Right renal cortex interstitium (tissue), 3 donors: ENCODE data around the gene U2AF1. TPM values are rescaled to one million over a fixed set of nuclear protein-coding genes. Genes with fewer than 3 reads are reported as not detected.
"Not testable (repeated sequence)": the region's sequence is repeated elsewhere in the genome, so short reads cannot be mapped to it uniquely, and the experiment has no call there.

ENCODE experiments used
- DNase-seq, 3 donors: peaks; one replicate each; pipeline ENCODE4 v3.0.0-alpha.2; 2013; ENCODE audit warnings: low read depth in 3 of 3, low spot score in 2 of 3
- polyA plus RNA-seq, 3 donors: library from polyadenylated mRNA; unstranded; fragments of 120-200 nt; gene quantifications; one replicate each; pipeline ENCODE4 v1.2.1, GENCODE V29; 2013; ENCODE audit not compliant: insufficient read length in 3 of 3

Gene U2AF1
- polyA plus RNA-seq, 3 donors = 21.3 to 27.5 (median 23.0) TPM

GRCh38 chr21:43082587-43083300 lies 24.6 kb downstream of the U2AF1 start:
- DNase-seq = not testable (repeated sequence)

- DNase-seq = not testable (repeated sequence)
Observed at GRCh38 chr21:43076643-43077042, 30.7 kb downstream of the U2AF1 start.

GRCh38 chr21:43076023-43076637 lies 31.2 kb downstream of the U2AF1 start:
- not testable (repeated sequence) for DNase-seq

DNA sequence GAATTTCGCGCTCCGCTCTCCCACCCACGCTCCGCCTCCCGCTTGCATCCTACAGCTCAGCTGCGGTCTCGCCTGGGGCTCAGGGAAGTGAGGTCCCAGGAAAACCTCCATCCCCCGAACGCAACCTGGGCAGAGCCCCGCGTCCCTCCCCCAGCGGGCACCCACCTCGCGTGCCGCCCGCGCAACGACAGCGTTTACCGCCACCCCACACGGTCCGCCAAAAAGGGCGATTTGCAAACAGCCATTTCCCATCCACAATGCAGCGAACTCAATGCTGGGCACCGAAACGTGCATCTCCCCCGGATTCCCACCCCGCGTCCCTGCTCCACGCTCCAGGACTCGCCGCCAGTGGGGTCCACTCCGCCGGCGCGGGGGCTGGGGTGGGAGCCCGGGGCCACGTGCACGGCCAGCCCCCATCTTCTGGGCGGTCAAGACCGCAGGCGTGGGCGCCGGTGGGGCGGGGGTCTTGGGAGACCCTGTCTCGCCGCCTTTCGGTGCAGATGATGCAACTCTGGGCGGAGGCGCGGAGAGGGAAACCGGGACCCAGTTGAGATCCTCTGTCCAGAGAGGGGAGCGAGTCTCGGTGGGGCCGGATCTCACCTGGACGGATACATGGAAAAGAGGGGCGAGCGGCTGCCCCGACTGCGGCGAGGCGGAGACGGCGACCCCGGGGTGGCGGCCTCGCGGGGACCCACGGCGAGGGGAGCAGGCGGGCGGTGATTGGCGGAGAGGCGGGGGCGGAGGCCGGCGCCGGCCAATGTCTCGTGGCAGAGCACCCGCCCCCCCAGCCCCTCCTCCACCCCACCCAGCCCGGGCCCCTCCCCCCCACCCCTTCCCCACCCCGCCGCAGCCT lies 32.0 kb downstream of the U2AF1 start, which contains the start of gene CBS:
CBS (minus strand) TSS at position 666 of the 853 bp plus-strand sequence. CDS start 3,642 bp downstream, outside the sequence.
- DNase-seq = not testable (repeated sequence)

DNA sequence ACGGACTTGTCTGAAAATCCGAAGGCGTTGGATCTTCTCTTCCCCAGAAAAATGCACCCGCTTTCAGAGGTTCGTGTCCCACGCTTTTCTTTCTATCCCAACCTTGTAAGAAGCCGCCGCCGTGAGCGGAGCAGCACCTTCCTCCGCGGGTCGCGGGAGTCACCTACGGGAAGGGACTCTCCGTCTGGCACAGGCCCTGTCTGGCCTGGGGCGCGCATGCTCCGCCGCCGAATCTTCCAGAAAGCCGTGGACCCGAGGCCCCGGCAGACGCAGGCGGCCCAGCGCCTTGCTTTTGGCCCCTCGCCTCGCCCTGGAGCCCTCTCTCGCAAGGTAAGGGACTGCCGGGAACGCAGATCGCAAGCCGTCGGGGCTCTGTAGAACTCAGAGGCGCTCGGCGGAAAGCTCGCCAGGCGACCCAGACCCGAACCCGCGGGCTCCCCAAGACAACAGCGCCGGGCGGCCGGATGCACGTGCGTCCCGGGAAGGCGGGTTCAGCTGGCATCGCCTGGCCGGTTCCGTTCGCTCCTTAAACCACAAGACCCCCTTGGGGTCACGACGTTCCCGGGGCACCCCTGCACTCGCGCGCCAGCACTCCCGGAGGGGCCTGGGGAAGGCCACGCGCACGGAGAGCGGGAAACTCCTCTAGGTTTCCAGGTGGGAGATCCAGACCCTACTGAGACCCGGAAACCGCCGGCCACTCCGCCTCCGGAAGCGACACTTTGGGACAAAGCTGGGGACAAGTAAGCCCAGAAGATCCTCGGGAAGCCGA lies 32.8 kb downstream of the U2AF1 start:
- DNase-seq = not testable (repeated sequence)

GRCh38 chr21:43072742-43073141 lies 34.6 kb downstream of the U2AF1 start:
- not testable (repeated sequence) for DNase-seq

- not testable (repeated sequence) for DNase-seq
Observed at GRCh38 chr21:43069682-43070081, 37.7 kb downstream of the U2AF1 start.

DNA sequence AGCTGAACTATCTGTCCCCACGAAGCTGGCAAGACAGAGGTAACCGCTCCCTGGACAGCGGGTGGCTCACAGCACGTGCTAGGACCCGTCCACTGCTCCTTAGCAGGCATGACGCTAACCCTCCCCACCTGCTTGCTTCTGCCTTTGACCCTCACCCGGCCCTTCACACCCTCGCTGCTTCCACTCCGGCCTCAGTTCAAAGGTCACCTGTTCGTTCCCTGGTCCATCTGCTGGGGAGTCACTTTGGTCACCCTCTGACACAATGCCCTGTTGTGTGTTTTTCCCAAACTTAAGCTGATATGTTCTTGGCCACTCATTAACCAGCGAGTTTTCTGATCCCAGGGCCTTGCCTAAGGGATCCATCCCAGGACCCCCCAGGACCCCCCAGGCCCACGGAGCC lies 39.3 kb downstream of the U2AF1 start:
- DNase-seq = not testable (repeated sequence)

DNA sequence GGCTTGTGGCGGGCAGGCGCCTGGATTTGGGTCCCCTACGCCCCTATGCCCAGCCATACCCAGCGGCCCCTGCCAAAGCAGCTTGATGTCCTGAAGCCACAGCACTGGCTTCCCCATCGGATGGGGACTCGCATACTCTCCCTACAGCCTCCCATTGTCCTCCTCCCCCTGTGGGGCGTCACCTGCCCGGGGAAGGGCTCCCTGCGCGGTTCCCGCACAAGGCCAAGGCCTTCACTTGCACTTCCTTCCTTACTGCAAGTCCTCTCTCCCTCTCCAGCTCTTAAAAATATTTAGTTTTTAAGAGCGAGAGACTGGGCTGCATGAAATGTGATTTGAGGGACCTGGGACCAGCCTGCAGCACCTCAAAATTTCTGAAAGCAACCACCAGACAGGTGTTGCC lies 40.7 kb downstream of the U2AF1 start:
- not testable (repeated sequence) for DNase-seq

DNA sequence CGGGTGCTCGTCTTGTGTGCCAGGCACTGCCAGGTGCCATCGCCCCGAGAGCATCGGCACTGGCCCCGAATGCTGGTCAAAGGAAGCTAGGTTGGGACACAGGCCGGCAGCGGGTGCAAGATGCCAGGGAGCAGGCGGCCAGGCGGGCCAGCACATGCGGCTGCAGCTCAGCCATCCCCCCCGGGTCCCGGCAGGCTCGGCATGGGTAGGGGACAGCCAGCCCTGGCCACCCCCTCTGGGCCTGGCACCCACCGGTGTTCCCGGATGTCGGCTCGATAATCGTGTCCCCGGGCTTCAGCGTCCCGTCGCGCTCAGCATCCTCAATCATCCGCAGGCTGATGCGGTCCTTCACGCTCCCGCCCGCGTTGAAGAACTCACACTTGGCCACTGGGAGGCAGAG lies 41.4 kb downstream of the U2AF1 start:
- not testable (repeated sequence) for DNase-seq

DNA sequence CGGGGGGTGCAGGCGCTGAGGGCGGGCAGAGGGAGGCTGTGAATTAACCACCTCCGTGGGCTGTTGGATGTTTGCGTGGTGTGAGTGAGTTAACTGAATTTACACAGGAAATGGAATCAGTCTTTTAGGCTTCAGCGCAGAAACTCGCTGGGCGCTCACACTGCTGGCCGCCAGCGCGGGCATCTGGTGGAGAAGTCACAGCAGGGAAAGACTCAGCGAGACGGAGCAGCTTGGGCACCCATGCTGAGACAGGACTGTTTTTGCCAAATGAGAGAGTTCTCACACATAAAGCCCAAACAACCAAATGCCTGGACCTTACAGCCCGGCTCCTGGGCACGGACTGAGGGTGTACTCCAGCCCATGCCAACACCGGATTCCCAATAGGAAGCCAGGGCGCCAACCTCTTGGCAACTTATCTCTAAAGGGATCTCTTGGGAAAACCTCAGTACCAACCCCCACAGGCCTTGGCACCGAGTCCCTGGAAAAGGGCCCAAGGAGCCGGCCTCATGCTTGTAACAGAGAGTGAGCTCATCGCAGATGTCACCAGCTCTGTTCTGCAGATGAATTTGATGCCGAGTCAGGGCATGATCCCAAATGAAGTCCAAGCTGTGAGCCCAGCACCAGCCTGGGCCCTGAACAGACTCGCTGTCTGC lies 43.0 kb downstream of the U2AF1 start:
- not testable (repeated sequence) for DNase-seq

- DNase-seq = not testable (repeated sequence)
Observed at GRCh38 chr21:43062955-43063664, 44.3 kb downstream of the U2AF1 start.

DNA sequence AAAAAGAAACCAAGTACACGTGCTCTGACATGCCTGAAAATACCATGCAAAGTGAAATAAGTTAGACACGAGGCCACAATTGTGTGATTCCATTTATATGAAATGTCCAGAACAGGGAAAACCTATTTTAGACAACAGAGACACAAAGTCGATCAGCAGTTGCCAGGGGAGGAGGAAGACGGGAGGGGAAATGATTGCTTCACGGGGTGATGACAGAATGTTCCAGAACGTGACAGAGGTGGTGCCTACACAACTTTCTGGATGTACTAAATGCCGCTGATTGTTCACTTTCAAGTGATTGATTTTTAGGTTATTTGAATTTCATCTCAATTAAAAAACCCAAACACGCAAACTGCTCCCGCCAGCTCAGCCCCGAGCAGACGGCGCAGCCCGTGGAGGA lies 54.3 kb downstream of the U2AF1 start:
- DNase-seq = not testable (repeated sequence)

GRCh38 chr21:43045876-43046821 lies 61.2 kb downstream of the U2AF1 start:
- DNase-seq = not testable (repeated sequence)

DNA sequence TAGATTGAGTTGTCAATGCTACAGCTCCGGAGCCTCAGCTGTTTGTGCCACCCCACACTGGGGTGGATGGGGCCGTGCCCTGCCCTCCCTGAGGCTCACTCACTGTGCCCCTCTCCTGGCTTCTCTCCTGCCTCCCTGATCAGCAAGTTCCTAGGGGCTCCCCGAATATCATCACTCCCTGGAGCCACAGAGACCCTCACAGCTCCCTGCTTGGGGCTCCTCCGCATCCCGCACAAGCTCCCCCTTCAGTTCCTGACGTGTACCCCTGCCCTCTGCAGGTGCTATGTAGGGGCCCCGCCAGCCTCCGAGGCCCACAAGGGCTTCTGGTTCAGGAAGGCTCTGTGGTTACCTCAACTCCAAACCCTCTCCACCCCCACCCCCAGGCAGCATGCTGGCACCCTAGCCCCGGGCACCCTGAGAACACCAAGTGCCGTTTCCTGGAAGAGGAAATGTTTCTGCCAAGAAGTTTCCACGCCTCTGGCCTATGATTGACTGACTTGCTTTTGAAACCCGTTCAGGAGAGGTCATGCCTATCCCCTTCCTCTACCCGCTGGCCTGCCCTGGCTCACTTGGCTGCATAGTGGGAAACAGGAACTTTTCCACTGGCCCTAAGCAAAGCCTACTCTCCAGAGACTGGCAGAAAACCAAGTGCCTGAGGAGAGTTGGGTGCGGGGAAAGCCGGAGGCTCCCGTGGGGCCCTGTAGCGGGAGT lies 62.0 kb downstream of the U2AF1 start:
- DNase-seq = not testable (repeated sequence)

DNA sequence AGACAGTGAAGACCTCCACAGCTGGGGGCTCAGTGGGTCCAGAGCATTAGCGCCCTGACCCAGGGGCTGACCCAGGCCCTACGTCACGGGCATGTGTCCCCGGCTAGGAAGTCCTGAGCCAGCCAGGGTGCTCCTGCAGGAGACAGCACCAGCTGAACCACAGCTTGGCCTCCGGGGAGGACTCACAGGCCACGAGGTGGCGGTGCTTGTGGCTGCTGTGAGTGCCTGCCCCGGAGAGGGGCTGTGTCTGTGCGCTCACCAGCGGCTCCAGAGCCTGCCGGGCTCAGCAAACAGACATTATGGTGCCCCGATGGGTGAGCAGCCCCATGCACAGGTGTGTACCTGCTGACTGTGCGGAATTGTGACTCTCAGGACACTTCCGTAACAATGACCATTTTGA lies 62.8 kb downstream of the U2AF1 start:
- DNase-seq = not testable (repeated sequence)

DNA sequence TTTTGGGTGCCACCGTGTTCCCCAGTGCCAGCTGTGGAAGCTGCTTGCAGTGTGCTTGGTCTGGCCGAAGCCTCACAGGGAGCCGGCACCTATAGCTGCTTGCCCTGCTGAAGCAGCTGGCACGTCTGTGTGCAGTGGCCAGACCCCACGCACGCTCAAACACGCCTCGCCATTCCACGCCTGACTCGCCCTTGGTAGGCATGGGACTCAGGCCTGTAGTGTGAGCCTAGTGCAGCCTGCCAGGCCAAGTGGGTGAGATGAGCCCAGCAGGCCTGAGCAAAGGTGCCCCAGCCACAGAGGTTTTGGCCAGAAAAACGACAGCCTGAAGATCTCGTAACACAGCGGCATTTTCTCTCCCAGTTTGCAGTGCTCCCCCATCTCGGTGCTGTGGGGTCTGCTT lies 64.1 kb downstream of the U2AF1 start:
- not testable (repeated sequence) for DNase-seq
